Measurements from ENCODE around the gene TMEM50B. TPM values are rescaled to one million over a fixed set of nuclear protein-coding genes. Genes with fewer than 3 reads are reported as not detected.

The TMEM50B gene
- total and polyA plus RNA-seq, 2 of the 8 experiments (the other 6 are each of a cell fraction or from before 2014, with no cell fraction given), result 16.8 to 20.5 TPM

GRCh38 chr21:33414068-33414467 is 65.7 kb downstream of the TMEM50B start (continued):
- TF ChIP-seq BCL11A (IDR thresholded peaks at IDR 0.05; ENCODE audit: low read depth in 2 of 2, low read length in 2 of 2) (no peak), SUZ12 (IDR thresholded peaks at IDR 0.05; ENCODE audit: low read length) (no peak), ASH2L (IDR thresholded peaks at IDR 0.05; ENCODE audit: low read length) (no peak), EZH2 (IDR thresholded peaks at IDR 0.05; ENCODE audit: low read depth, low read length, severe bottlenecking) (no peak)
- TF ChIP-seq, protein P1, sequence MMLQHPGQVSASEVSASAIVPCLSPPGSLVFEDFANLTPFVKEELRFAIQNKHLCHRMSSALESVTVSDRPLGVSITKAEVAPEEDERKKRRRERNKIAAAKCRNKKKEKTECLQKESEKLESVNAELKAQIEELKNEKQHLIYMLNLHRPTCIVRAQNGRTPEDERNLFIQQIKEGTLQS (IDR thresholded peaks at IDR 0.05; ENCODE audit: insufficient read depth, low read depth, low read length), result no peak
- TF ChIP-seq, protein P2, sequence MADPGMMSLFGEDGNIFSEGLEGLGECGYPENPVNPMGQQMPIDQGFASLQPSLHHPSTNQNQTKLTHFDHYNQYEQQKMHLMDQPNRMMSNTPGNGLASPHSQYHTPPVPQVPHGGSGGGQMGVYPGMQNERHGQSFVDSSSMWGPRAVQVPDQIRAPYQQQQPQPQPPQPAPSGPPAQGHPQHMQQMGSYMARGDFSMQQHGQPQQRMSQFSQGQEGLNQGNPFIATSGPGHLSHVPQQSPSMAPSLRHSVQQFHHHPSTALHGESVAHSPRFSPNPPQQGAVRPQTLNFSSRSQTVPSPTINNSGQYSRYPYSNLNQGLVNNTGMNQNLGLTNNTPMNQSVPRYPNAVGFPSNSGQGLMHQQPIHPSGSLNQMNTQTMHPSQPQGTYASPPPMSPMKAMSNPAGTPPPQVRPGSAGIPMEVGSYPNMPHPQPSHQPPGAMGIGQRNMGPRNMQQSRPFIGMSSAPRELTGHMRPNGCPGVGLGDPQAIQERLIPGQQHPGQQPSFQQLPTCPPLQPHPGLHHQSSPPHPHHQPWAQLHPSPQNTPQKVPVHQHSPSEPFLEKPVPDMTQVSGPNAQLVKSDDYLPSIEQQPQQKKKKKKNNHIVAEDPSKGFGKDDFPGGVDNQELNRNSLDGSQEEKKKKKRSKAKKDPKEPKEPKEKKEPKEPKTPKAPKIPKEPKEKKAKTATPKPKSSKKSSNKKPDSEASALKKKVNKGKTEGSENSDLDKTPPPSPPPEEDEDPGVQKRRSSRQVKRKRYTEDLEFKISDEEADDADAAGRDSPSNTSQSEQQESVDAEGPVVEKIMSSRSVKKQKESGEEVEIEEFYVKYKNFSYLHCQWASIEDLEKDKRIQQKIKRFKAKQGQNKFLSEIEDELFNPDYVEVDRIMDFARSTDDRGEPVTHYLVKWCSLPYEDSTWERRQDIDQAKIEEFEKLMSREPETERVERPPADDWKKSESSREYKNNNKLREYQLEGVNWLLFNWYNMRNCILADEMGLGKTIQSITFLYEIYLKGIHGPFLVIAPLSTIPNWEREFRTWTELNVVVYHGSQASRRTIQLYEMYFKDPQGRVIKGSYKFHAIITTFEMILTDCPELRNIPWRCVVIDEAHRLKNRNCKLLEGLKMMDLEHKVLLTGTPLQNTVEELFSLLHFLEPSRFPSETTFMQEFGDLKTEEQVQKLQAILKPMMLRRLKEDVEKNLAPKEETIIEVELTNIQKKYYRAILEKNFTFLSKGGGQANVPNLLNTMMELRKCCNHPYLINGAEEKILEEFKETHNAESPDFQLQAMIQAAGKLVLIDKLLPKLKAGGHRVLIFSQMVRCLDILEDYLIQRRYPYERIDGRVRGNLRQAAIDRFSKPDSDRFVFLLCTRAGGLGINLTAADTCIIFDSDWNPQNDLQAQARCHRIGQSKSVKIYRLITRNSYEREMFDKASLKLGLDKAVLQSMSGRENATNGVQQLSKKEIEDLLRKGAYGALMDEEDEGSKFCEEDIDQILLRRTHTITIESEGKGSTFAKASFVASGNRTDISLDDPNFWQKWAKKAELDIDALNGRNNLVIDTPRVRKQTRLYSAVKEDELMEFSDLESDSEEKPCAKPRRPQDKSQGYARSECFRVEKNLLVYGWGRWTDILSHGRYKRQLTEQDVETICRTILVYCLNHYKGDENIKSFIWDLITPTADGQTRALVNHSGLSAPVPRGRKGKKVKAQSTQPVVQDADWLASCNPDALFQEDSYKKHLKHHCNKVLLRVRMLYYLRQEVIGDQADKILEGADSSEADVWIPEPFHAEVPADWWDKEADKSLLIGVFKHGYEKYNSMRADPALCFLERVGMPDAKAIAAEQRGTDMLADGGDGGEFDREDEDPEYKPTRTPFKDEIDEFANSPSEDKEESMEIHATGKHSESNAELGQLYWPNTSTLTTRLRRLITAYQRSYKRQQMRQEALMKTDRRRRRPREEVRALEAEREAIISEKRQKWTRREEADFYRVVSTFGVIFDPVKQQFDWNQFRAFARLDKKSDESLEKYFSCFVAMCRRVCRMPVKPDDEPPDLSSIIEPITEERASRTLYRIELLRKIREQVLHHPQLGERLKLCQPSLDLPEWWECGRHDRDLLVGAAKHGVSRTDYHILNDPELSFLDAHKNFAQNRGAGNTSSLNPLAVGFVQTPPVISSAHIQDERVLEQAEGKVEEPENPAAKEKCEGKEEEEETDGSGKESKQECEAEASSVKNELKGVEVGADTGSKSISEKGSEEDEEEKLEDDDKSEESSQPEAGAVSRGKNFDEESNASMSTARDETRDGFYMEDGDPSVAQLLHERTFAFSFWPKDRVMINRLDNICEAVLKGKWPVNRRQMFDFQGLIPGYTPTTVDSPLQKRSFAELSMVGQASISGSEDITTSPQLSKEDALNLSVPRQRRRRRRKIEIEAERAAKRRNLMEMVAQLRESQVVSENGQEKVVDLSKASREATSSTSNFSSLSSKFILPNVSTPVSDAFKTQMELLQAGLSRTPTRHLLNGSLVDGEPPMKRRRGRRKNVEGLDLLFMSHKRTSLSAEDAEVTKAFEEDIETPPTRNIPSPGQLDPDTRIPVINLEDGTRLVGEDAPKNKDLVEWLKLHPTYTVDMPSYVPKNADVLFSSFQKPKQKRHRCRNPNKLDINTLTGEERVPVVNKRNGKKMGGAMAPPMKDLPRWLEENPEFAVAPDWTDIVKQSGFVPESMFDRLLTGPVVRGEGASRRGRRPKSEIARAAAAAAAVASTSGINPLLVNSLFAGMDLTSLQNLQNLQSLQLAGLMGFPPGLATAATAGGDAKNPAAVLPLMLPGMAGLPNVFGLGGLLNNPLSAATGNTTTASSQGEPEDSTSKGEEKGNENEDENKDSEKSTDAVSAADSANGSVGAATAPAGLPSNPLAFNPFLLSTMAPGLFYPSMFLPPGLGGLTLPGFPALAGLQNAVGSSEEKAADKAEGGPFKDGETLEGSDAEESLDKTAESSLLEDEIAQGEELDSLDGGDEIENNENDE (IDR thresholded peaks at IDR 0.05; ENCODE audit: insufficient replicate concordance, low read length), result no peak
